IPS DF 19.7 (cell line): ENCODE measurements around the gene DPY19L1.
"Not testable (repeated sequence)": the region's sequence is repeated elsewhere in the genome, so short reads cannot be mapped to it uniquely, and the experiment has no call there.

Source experiments
- DNase-seq: peaks from one replicate; pipeline ENCODE4 v3.0.0-alpha.2; 2013; ENCODE audit warnings: low read depth, low spot score

The DPY19L1 gene

GRCh38 chr7:34988442-34989125 is 48.7 kb downstream of the DPY19L1 start:
- DNase-seq = not testable (repeated sequence)

GRCh38 chr7:34985155-34985554 is 52.1 kb downstream of the DPY19L1 start:
- not testable (repeated sequence) for DNase-seq

DNA sequence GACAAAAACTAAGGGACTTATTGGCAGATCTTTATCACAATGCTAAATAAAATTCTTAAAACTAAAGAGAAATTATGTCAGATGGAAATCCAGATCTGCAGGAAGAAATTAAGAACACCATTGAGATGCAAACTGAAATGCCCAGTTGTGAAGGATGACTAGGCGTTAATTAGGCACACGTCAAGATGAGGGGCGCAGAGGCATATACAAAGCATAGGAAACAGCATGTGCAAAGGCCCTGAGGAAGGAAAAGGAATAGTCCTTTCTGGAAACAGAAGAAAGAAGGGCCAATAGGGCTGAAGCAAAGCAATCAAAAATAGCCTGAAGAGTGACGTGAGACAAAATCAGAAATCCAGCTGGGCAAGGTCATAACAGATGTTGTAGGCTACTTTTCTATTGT is 53.1 kb downstream of the DPY19L1 start:
- DNase-seq = not testable (repeated sequence)

- DNase-seq = no peak
Observed at GRCh38 chr7:34982371-34983019, 54.8 kb downstream of the DPY19L1 start.

DNA sequence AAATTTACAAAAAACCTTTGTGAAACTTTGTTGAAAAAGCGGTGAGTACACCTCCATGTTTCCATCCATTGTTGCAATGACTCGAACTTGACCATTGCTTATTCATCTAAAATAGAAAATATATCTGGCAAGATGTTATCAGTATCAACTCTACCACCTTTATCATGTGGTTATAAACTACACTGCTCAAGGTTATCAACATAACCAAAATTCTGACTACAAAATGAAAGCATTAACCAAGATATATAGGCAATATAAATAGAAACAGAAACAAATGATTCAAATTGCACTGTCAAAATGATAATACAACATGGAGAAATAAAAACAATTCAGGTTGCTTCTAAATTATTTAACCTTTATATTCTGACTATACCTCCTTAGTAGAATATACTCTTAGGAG is 58.2 kb downstream of the DPY19L1 start:
- not testable (repeated sequence) for DNase-seq

- no peak for DNase-seq
Observed at GRCh38 chr7:34973400-34973760, 63.9 kb downstream of the DPY19L1 start.

- DNase-seq = not testable (repeated sequence)
Observed at GRCh38 chr7:34972739-34973399, 64.4 kb downstream of the DPY19L1 start.

DNA sequence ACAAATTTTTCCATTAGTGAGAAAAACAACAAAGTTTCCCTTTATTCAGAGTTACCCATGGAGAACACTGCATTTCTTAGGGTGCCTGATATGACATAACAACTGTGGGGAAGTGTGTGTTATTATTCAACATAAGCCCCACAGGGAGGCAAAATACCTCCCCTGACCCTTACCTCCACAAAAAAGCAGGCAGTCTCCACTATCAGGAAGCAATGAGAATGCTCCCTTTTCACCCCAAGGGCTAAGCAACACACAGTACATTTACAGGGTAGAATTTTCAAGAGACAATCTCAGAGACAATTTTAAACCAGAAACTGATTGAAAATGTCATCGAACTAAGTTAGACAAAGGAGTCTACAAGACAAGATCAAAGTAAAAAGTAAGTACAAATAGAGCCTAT is 69.5 kb downstream of the DPY19L1 start:
- not testable (repeated sequence) for DNase-seq

- DNase-seq = not testable (repeated sequence)
Observed at GRCh38 chr7:34966504-34966903, 70.8 kb downstream of the DPY19L1 start.

DNA sequence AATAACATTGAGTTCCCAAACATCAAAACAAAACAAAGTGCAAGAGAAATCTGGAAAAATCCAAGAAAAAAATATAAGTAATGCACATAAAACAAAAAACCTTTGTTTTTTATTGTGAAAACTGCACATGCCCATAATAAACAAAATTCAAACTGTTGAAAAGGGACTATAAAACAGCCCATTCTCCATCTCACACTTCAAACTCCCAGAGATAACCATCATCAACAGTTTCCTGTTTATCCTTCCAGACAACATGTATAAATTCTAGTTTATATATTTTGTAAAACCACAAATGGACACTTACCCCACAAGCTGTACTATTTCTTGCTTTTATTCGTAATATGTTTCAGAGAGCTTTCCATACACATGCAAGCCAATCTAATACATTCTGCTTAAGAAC is 79.3 kb downstream of the DPY19L1 start:
- no peak for DNase-seq

DNA sequence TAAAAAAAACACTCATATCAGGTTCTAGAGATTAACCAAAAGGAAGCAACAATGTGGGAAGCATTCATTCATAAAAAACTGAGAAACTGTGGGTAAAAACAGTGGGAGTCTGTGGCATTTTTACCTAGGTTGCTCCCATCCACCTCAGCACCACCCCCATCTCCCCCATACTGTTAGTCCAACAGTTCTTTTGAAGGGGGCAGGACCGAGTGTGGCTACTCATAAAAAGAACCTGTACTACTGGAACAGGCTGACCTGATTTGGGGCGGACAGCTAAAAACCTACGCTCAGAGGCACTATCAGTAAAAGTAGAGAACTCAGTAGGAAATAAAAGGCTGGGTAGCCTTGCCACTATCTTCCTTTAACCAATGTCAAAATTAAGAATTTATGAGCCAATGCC is 84.5 kb downstream of the DPY19L1 start:
- no peak for DNase-seq

- no peak for DNase-seq
Observed at GRCh38 chr7:34949361-34949760, 87.9 kb downstream of the DPY19L1 start.

- not testable (repeated sequence) for DNase-seq
Observed at GRCh38 chr7:34947427-34947826, 89.9 kb downstream of the DPY19L1 start.

- DNase-seq = no peak
Observed at GRCh38 chr7:34946486-34946885, 90.8 kb downstream of the DPY19L1 start.

GRCh38 chr7:34945894-34946477 is 91.3 kb downstream of the DPY19L1 start:
- DNase-seq = not testable (repeated sequence)

DNA sequence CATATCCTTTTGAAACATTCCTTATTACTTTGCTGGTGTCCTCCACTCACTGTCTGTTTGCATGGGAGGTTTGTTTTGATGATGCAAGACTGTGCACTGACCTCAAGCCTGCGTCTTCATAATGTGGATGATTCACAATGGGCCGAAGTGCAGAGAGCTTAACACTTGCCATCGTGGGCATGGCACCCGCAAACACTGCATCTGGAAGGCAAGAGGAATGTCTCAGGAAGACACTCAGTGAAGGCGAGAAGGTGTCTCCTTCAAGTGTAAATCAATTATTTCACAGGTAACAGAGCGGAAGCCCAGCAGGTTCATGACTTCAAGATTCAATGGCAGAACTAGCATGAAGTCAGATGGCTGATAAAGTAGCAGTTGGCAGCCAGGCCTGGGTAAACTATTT is 98.1 kb downstream of the DPY19L1 start:
- DNase-seq = no peak

GRCh38 chr7:34935735-34936165 is 101.5 kb downstream of the DPY19L1 start:
- not testable (repeated sequence) for DNase-seq

DNA sequence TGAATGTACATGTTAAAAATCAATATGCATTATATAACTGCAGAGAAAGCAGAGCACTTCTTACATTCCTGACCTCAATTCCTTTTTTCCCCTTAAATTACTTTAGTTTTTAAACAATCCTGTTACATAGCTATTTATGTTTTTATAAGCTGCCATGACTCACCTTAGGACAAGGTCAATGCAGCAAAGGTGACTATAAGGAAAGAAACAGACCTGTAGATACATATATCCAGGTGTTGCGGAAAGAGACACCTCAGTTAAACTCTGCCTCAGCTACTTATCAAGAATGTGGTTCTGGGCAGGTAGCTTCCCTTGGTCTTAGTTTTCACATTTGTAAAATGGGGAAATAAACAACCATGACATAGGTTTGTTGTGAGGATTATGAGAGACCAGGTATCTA is 105.5 kb downstream of the DPY19L1 start:
- DNase-seq = no peak

- DNase-seq = not testable (repeated sequence)
Observed at GRCh38 chr7:34929783-34930182, 107.5 kb downstream of the DPY19L1 start.

DNA sequence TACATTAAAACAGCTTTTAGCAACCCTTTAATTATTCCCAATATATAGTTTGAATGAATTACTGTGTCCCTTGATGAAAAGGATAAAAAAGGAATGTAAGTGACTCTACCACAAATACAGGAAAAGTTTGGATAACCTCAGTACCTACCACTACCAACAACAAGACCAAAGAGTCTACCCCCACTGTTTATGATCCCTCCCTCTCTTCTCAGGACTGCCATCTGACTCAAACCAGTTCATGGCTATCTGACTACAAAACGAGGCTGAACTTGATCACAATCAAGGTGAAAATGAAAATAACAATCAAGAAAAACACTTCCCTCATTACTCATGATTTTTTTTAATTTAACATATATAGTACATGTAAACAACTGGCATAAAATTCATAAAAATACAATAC is 108.7 kb downstream of the DPY19L1 start:
- DNase-seq = no peak

- peak; percentile 38 for DNase-seq
Observed at GRCh38 chr7:34928052-34928451, 109.2 kb downstream of the DPY19L1 start.

GRCh38 chr7:34920470-34920869 is 116.8 kb downstream of the DPY19L1 start:
- not testable (repeated sequence) for DNase-seq
